Lower lobe of right lung (tissue), 2 donors: ENCODE results near the gene SORCS1. TPM values are rescaled to one million over a fixed set of nuclear protein-coding genes. Genes with fewer than 3 reads are reported as not detected.

ENCODE experiments used
- ATAC-seq, 2 donors: fragments of 200-7000 bp; cut with Tn5 transposase; one replicate each; pipeline ENCODE4 v1.9.1; 2020 to 2022; ENCODE audit warnings: mild to moderate bottlenecking in 2 of 2, moderate library complexity in 2 of 2
- DNase-seq: peaks from one replicate; pipeline ENCODE4 v3.0.0-alpha.2; 2020
- H3K27ac ChIP-seq: fragments of 200-600 bp; one replicate; pipeline ENCODE4 v1.8.0; 2022
- H3K27me3 ChIP-seq: fragments of 200-600 bp; one replicate; pipeline ENCODE4 v1.8.0; 2022; ENCODE audit warnings: low read depth
- H3K36me3 ChIP-seq: fragments of 200-600 bp; one replicate; pipeline ENCODE4 v1.8.0; 2022; ENCODE audit warnings: mild to moderate bottlenecking
- H3K4me1 ChIP-seq: fragments of 200-600 bp; one replicate; pipeline ENCODE4 v1.8.0; 2022
- H3K4me3 ChIP-seq: fragments of 200-600 bp; one replicate; pipeline ENCODE4 v1.8.0; 2022; ENCODE audit warnings: mild to moderate bottlenecking
- H3K9me3 ChIP-seq: fragments of 200-600 bp; one replicate; pipeline ENCODE4 v1.8.0; 2022
- CTCF ChIP-seq: fragments of 200-600 bp; IDR thresholded peaks from one replicate; pipeline ENCODE4 v1.8.0; 2022; ENCODE audit warnings: antibody characterized with exemption, mild to moderate bottlenecking
- intact Hi-C: fragments of 100-400 bp; cut with DNase I; formaldehyde crosslinking; loops from one replicate; pipeline ENCODE4 v1.11.0; 2022
- total RNA-seq: library from RNA; stranded (reverse); fragmentation: NEBNext Ultra II Directional; extraction: Animal tissue kit (Norgen Biotek cat#: 25700); gene quantifications from one replicate; pipeline ENCODE4 v1.2.1, GENCODE V29; 2021
- donor health status: DM: no; HTN: yes; CAD: no; lungs with severe emphysema.

The SORCS1 gene
- total RNA-seq, 1 donor from 2014 or later = 0.15 TPM

GRCh38 chr10:106540645-106541044 is 623.9 kb downstream of the SORCS1 start:
- intact Hi-C loops = no loop called here
- Histone ChIP-seq H3K27me3 (no peaks in the 10 kb centered on the region), H3K27ac (no peak overlapping the region), H3K9me3 (no peaks in the 10 kb centered on the region), H3K36me3 (no peaks in the 10 kb centered on the region), H3K4me1 (no peaks in the 10 kb centered on the region), H3K4me3 (no peak overlapping the region)
- no peak for TF ChIP-seq CTCF
- DNase-seq (no peak), ATAC-seq (no peak)

- no peaks in the 10 kb centered on the region for H3K36me3 ChIP-seq
- H3K9me3 ChIP-seq = no peaks in the 10 kb centered on the region
- no peaks in the 10 kb centered on the region for H3K27me3 ChIP-seq
- no peak overlapping the region for H3K27ac ChIP-seq
- intact Hi-C loops = no loop called here
- DNase-seq = no peak
- no peak overlapping the region for H3K4me3 ChIP-seq
- TF ChIP-seq CTCF = no peak
- no peak for ATAC-seq
- no peaks in the 10 kb centered on the region for H3K4me1 ChIP-seq
Observed at GRCh38 chr10:106537866-106538265, 626.6 kb downstream of the SORCS1 start.

GRCh38 chr10:106535304-106535953 is 629.1 kb downstream of the SORCS1 start:
- Histone ChIP-seq H3K4me1 (no peaks in the 10 kb centered on the region), H3K27me3 (no peaks in the 10 kb centered on the region), H3K9me3 (no peaks in the 10 kb centered on the region), H3K36me3 (no peaks in the 10 kb centered on the region), H3K27ac (no peak overlapping the region), H3K4me3 (no peak overlapping the region)
- TF ChIP-seq CTCF = no peak
- intact Hi-C loops = no loop called here
- DNase-seq = no peak
- no peak for ATAC-seq

- no peak for TF ChIP-seq CTCF
- Histone ChIP-seq H3K4me1 (no peaks in the 10 kb centered on the region), H3K9me3 (no peaks in the 10 kb centered on the region), H3K36me3 (no peaks in the 10 kb centered on the region), H3K27me3 (no peaks in the 10 kb centered on the region), H3K27ac (no peak overlapping the region), H3K4me3 (no peak overlapping the region)
- intact Hi-C loops = no loop called here
- DNase-seq = no peak
- ATAC-seq = no peak
Observed at GRCh38 chr10:106534441-106534840, 630.1 kb downstream of the SORCS1 start.

- H3K36me3 ChIP-seq = no peaks in the 10 kb centered on the region
- H3K27ac ChIP-seq = no peak overlapping the region
- H3K9me3 ChIP-seq = no peaks in the 10 kb centered on the region
- no peak for TF ChIP-seq CTCF
- H3K4me1 ChIP-seq = no peaks in the 10 kb centered on the region
- intact Hi-C loops = no loop called here
- DNase-seq (no peak), ATAC-seq (no peak)
- no peaks in the 10 kb centered on the region for H3K27me3 ChIP-seq
- no peak overlapping the region for H3K4me3 ChIP-seq
Observed at GRCh38 chr10:106528702-106529101, 635.8 kb downstream of the SORCS1 start.
